ENCODE results near the gene ZFYVE9.
"Not testable (repeated sequence)": the region's sequence is repeated elsewhere in the genome, so short reads cannot be mapped to it uniquely, and the experiment has no call there.

The ZFYVE9 gene, protein sequence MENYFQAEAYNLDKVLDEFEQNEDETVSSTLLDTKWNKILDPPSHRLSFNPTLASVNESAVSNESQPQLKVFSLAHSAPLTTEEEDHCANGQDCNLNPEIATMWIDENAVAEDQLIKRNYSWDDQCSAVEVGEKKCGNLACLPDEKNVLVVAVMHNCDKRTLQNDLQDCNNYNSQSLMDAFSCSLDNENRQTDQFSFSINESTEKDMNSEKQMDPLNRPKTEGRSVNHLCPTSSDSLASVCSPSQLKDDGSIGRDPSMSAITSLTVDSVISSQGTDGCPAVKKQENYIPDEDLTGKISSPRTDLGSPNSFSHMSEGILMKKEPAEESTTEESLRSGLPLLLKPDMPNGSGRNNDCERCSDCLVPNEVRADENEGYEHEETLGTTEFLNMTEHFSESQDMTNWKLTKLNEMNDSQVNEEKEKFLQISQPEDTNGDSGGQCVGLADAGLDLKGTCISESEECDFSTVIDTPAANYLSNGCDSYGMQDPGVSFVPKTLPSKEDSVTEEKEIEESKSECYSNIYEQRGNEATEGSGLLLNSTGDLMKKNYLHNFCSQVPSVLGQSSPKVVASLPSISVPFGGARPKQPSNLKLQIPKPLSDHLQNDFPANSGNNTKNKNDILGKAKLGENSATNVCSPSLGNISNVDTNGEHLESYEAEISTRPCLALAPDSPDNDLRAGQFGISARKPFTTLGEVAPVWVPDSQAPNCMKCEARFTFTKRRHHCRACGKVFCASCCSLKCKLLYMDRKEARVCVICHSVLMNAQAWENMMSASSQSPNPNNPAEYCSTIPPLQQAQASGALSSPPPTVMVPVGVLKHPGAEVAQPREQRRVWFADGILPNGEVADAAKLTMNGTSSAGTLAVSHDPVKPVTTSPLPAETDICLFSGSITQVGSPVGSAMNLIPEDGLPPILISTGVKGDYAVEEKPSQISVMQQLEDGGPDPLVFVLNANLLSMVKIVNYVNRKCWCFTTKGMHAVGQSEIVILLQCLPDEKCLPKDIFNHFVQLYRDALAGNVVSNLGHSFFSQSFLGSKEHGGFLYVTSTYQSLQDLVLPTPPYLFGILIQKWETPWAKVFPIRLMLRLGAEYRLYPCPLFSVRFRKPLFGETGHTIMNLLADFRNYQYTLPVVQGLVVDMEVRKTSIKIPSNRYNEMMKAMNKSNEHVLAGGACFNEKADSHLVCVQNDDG (N-terminal part only)

GRCh38 chr1:52141513-52142219, at the start of gene ZFYVE9:
Gene ZFYVE9 (plus strand): TSS chr1:52142089. CDS start chr1:52233207, 91,118 bp downstream.
- DNase-seq (ENCODE audit: low spot score), result peak; percentile 53

DNA sequence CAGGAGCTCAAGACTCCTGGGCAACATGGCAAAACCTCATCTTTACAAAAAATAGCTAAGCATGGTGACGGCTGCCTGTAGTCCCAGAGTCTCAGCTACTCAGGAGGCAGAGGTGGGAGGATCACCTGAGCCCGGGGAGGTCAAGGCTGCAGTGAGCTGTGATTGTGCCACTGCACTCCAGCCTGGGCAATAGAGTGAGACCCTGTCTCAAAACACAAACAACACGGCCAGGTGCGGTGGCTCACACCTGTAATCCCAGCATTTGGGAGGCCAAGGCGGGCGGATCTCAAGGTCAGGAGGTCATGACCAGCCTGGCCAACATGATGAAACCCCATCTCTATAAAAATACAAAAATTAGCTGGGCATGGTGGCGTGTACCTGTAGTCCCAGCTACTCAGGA, 47.6 kb upstream of the ZFYVE9 start:
- not testable (repeated sequence) for DNase-seq (ENCODE audit: low spot score)

- no peak for DNase-seq (ENCODE audit: low spot score)
These were observed 45.7 kb upstream of the ZFYVE9 start for GRCh38 chr1:52096216-52096615.

- DNase-seq (ENCODE audit: low spot score), result no peak
These were observed 43.6 kb upstream of the ZFYVE9 start for GRCh38 chr1:52098139-52098871.

DNA sequence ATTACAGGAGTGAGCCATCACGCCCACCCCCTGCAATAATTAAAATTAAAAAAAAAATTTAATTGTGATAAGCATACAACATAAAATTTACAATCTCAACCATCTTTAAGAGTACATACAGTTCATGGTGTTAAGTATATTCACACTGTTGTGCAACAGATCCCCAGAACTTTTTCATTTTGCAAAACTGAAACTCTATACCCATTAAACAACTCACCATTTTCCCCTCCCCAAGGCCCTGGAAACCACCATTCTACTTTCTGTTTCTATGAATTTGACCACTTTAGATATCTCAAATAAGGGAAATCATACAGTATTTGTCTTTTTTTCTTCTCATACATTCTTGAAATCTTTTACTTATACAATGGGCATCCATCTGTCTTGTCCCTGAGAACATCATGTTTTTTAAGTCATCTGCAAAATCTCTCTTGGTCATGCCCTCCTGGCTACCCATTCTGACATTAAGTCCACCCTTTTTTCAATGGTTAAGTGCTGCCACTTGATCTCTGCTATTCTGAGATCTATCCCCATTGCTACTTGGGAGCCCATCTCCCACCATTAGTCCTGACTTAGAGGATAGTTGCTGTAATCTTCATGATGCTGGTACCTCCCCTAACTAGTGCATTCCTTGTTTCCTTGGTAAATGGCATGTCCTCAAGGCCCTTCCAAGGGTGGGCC, 39.4 kb upstream of the ZFYVE9 start:
- peak; percentile 33 for DNase-seq (ENCODE audit: low spot score)

DNA sequence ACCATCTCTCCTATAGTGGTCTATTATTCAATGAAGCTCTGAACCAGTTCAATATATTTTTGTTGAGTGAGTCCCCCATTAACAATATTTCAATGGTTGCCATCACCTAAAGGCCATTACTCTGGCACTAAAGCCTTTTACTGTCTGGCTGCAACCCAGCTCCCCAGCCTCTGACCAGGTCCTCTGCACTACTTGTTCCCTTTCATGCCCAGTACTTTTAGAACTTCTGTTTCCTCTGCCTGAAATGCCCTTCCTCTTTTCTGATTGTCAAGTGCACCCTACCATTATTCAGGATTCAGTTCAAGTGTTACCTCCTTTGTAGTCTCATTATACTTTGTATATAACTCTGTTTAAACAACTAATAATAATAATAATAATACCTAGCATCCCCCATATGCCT, 30.4 kb upstream of the ZFYVE9 start:
- no peak for DNase-seq (ENCODE audit: low spot score)

- DNase-seq (ENCODE audit: low spot score), result no peak
These were observed 29.4 kb upstream of the ZFYVE9 start for GRCh38 chr1:52112489-52112888.

DNA sequence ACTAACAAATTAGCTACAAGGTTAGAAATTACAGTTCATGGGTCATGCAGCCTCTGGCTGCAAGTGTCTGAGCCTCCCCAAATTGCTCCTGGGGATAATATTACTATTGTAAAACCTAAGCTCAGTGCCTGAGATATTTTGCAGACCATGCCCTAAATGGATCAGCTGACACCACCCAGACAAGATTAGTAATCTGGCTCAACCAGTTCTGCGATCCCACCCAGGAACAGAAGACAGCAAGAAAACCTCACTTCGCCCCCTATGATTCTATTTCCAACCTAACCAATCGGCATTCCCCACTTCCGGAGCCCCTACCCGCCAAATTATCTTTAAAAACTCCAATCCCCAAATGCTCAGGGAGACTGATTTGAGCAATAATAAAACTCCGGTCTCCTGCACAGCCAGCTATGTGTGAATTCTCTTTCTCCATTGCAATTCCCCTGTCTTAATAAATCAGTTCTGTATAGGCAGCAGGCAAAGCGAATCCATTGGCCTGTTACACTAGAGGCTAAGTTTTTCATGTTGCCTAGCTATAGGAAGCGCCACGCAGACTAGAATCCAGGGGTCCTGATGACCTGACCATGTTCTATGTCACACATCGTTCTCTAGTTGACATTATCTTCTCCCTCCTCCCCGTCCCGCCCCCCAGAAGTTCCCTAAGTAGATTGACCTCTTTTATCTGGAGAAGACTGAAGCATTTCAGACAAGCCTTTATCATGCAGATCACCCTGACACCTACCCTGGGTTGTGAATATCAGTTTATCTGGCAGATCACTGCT, 22.4 kb upstream of the ZFYVE9 start:
- DNase-seq (ENCODE audit: low spot score), result no peak

- no peak for DNase-seq (ENCODE audit: low spot score)
These were observed 19.5 kb upstream of the ZFYVE9 start for GRCh38 chr1:52122384-52122783.

GRCh38 chr1:52123622-52124021, 18.3 kb upstream of the ZFYVE9 start:
- no peak for DNase-seq (ENCODE audit: low spot score)

GRCh38 chr1:52125736-52126359, 16.0 kb upstream of the ZFYVE9 start:
- DNase-seq (ENCODE audit: low spot score), result no peak

- peak; percentile 14 for DNase-seq (ENCODE audit: low spot score)
These were observed 14.4 kb upstream of the ZFYVE9 start for GRCh38 chr1:52127181-52128180.

GRCh38 chr1:52139817-52140540, 1.9 kb upstream of the ZFYVE9 start:
- peak; percentile 84 for DNase-seq (ENCODE audit: low spot score)

- no peak for DNase-seq (ENCODE audit: low spot score)
These were observed 1.0 kb upstream of the ZFYVE9 start for GRCh38 chr1:52140633-52141512.

DNA sequence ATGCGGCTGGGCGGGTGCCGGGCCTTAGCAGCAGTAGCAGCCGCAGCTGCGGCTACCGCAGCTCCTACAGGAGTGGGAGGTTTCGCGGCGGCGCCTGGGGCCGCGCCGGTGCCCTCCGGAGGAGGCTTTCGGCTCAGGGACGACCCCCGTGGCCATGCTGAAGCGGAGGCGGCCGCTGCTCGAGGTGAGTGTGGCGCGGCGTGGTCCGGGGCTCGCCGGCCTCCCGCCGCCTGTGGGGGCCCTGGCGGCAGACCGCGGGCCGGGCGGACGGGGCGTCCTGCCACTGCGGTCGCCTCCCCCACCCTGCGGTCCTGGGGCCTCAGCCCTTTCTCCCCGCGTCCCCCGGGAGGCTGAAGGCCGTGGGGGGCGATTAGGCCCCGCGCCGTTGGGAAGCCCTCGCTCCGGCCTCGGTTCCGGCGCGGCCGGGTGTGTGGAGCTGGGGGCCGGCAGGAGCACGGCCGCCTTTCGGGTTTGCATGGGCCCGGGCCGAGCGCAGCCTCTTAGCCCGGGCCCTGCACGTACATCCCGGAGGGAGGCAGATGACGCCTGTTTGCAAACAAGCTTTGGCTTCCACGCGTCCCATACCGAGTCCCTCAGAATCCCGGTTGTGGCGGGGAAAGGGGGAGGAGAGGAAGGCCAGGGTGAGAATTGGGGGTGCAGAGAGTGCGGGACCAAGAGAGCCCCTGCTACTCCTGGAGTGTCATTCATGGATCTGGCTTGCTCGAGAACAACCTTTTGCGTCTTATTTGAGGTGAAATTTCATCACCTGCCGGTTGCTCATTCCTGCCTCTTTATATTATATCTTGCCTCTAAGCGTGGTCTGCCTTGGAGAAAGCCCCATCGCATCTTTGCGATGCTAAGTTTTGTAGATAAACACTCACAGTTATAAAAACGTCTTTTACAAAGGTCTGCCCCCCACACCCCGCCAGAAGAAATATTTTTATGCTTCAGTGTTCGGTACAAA, 613 bp downstream of the ZFYVE9 start:
- peak; percentile 1 for DNase-seq (ENCODE audit: low spot score)
